ENCODE measurements around the gene EFCAB11.

- TF ChIP-seq CTCF (IDR thresholded peaks at IDR 0.05; ENCODE audit: insufficient read depth, low read length) = no peak
- TF ChIP-seq POLR2AphosphoS5 (IDR thresholded peaks at IDR 0.05; ENCODE audit: low read depth) = no peak
- TF ChIP-seq SPI1 (IDR thresholded peaks at IDR 0.05; ENCODE audit: borderline replicate concordance, low read depth) = no peak
- no peak for TF ChIP-seq REST (IDR thresholded peaks at IDR 0.05; ENCODE audit: insufficient replicate concordance, low read depth)
Observed at GRCh38 chr14:89978656-89979055, 24.1 kb upstream of the EFCAB11 start.
